Tibial nerve (tissue), 4 donors: ENCODE results near the gene NARS2.

Experiments
- EP300 ChIP-seq, 2 donors: sonication (generic); formaldehyde crosslinking; IDR thresholded peaks; one replicate each; pipeline ENCODE4 v1.6.1; 2017; ENCODE audit warnings: antibody characterized with exemption in 2 of 2, mild to moderate bottlenecking in 1 of 2
- POLR2A ChIP-seq, 2 donors: fragments of 450-650 bp; IDR thresholded peaks; one replicate each; pipeline ENCODE4 v1.6.1; 2017; ENCODE audit warnings: antibody characterized with exemption in 2 of 2, mild to moderate bottlenecking in 2 of 2, moderate library complexity in 2 of 2
- TF ChIP-seq, protein P1 (sequence below), 5 experiments: fragments of 200-600 bp in 3 of 5; fragments of 450-650 bp in 2 of 5; sonication (generic) in 3 of 5; IDR thresholded peaks; one replicate each; pipeline ENCODE4 v1.5.1; 2016 to 2019; ENCODE audit warnings: antibody characterized with exemption in 5 of 5, mild to moderate bottlenecking in 3 of 5, moderate library complexity in 2 of 5

DNA sequence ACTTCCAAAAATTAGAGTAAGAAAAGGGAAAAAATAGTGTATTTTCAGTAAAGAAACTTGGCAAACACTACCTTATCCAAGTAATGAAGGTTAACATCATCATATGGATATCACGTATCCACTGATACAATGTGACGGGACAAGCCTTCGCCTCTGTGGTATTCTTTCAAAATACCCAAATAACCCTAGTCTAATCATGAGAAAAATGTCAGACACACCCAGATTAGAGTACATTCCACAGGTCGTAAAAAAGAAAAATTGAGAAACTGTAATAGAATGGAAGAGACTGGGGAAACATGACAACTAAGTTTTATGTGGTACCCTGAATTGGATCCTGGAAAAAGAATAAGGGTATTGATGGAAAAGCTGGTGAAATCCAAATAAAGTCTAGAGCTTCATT lies 48.9 kb downstream of the NARS2 start:
- TF ChIP-seq EP300 (IDR thresholded peaks at IDR 0.05) (no peak), POLR2A (IDR thresholded peaks at IDR 0.05) (no peak)
- TF ChIP-seq, protein P1, sequence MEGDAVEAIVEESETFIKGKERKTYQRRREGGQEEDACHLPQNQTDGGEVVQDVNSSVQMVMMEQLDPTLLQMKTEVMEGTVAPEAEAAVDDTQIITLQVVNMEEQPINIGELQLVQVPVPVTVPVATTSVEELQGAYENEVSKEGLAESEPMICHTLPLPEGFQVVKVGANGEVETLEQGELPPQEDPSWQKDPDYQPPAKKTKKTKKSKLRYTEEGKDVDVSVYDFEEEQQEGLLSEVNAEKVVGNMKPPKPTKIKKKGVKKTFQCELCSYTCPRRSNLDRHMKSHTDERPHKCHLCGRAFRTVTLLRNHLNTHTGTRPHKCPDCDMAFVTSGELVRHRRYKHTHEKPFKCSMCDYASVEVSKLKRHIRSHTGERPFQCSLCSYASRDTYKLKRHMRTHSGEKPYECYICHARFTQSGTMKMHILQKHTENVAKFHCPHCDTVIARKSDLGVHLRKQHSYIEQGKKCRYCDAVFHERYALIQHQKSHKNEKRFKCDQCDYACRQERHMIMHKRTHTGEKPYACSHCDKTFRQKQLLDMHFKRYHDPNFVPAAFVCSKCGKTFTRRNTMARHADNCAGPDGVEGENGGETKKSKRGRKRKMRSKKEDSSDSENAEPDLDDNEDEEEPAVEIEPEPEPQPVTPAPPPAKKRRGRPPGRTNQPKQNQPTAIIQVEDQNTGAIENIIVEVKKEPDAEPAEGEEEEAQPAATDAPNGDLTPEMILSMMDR (IDR thresholded peaks at IDR 0.05): no peak
